Vagina (tissue), 2 donors: ENCODE measurements around the gene PDIA6. TPM values are rescaled to one million over a fixed set of nuclear protein-coding genes. Genes with fewer than 3 reads are reported as not detected.

ENCODE experiments used
- DNase-seq, 2 donors: peaks; one replicate each; pipeline ENCODE4 v3.0.0-alpha.2; 2017; ENCODE audit errors: extremely low spot score in 2 of 2
- H3K27ac ChIP-seq: fragments of 200-600 bp; sonication (generic); one replicate; pipeline ENCODE4 v1.5.1; 2019
- H3K27me3 ChIP-seq: fragments of 200-600 bp; sonication (generic); one replicate; pipeline ENCODE4 v1.5.1; 2019
- H3K36me3 ChIP-seq, 2 donors: fragments of 200-600 bp; sonication (generic); one replicate each; pipeline ENCODE4 v1.5.1; 2017 to 2019
- H3K4me1 ChIP-seq: fragments of 200-600 bp; sonication (generic); one replicate; pipeline ENCODE4 v1.5.1; 2019
- H3K4me3 ChIP-seq, 2 donors: fragments of 200-600 bp; sonication (generic); 1 replicate in 1 of 2; 2 replicates in 1 of 2; pipeline ENCODE4 v1.5.1; 2016 to 2019
- H3K9me3 ChIP-seq: fragments of 200-600 bp; sonication (generic); one replicate; pipeline ENCODE4 v1.5.1; 2019
- POLR2A ChIP-seq, 2 donors: fragments of 450-650 bp; IDR thresholded peaks; one replicate each; pipeline ENCODE4 v1.6.1; 2017; ENCODE audit warnings: antibody characterized with exemption in 2 of 2, mild to moderate bottlenecking in 2 of 2, moderate library complexity in 2 of 2
- POLR2AphosphoS5 ChIP-seq, 2 donors: sonication (generic); formaldehyde crosslinking; IDR thresholded peaks; one replicate each; pipeline ENCODE4 v1.9.0; 2017; ENCODE audit warnings: antibody characterized with exemption in 2 of 2, mild to moderate bottlenecking in 2 of 2, low read depth in 1 of 2; ENCODE audit not compliant: insufficient read depth in 1 of 2
- intact Hi-C: fragments of 100-400 bp; cut with DNase I; formaldehyde crosslinking; loops from one replicate; pipeline ENCODE4 v1.15.1; 2023
- total RNA-seq: library from RNA; depleted of rRNA; stranded (reverse); fragments of >200 nt; gene quantifications from one replicate; pipeline ENCODE4 v1.2.3, GENCODE V29; 2016
- TF ChIP-seq, protein P1 (sequence below), 3 experiments: fragments of 450-650 bp in 2 of 3; fragments of 200-600 bp in 1 of 3; sonication (generic) in 1 of 3; IDR thresholded peaks; one replicate each; pipeline ENCODE4 v1.5.1; 2017 to 2019; ENCODE audit warnings: antibody characterized with exemption in 3 of 3, mild to moderate bottlenecking in 2 of 3, moderate library complexity in 2 of 3

PDIA6 gene
- total RNA-seq, 1 donor from 2014 or later = 55.0 TPM

DNA sequence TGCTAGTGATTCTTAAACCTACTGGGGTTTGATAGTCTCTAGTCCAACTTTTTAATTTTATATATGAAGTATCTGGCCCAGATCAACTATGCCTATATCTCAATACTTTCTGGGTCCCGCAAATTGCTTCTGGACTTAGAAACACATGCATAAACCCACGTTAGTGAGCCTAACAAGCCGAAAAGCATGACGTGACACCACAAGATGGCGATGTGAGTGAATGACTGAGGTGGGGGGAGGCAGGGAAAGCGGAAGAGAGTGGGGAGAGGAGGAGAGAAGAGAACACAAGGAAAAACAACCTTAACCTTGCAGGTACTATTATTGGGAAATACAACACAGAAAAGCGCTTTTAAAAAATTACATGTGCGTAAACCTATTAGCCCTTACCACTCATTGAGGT, 13.8 kb downstream of the PDIA6 start:
- Histone ChIP-seq H3K27ac (no peak overlapping the region), H3K27me3 (no peaks in the 10 kb centered on the region), H3K9me3 (no peaks in the 10 kb centered on the region), H3K4me1 (no peaks in the 10 kb centered on the region), H3K36me3 (peaks cover 0 to 24% of the 10 kb centered on the region in 2 donors), H3K4me3 (no peak overlapping the region)
- intact Hi-C loops = no loop called here
- TF ChIP-seq POLR2AphosphoS5 (IDR thresholded peaks at IDR 0.05; ENCODE audit: insufficient read depth in 1 of 2, low read depth in 1 of 2) = no peak
- TF ChIP-seq POLR2A (IDR thresholded peaks at IDR 0.05) = no peak
- TF ChIP-seq, protein P1, sequence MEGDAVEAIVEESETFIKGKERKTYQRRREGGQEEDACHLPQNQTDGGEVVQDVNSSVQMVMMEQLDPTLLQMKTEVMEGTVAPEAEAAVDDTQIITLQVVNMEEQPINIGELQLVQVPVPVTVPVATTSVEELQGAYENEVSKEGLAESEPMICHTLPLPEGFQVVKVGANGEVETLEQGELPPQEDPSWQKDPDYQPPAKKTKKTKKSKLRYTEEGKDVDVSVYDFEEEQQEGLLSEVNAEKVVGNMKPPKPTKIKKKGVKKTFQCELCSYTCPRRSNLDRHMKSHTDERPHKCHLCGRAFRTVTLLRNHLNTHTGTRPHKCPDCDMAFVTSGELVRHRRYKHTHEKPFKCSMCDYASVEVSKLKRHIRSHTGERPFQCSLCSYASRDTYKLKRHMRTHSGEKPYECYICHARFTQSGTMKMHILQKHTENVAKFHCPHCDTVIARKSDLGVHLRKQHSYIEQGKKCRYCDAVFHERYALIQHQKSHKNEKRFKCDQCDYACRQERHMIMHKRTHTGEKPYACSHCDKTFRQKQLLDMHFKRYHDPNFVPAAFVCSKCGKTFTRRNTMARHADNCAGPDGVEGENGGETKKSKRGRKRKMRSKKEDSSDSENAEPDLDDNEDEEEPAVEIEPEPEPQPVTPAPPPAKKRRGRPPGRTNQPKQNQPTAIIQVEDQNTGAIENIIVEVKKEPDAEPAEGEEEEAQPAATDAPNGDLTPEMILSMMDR (IDR thresholded peaks at IDR 0.05) = no peak
- no peak for DNase-seq

DNA sequence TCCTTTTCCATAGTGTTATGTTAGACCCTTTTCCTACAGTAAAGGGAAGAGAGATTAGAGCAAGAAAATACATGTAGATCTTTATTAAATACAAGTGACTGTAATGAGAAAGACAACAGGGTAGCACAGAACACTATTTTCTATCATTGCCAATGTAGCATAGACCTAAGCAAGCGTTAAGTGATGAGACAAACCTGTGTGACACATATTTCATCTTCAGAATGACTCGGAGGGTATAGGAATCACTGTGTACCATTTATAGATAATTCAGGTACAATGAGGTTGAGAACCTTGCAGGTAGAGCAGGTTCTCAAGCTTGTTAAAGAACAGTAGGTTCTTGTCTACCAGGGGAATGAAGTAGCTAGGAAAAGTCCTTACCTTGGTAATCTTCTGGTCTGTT, 15.9 kb downstream of the PDIA6 start:
- Histone ChIP-seq H3K4me3 (no peak overlapping the region), H3K4me1 (no peaks in the 10 kb centered on the region), H3K27ac (no peak overlapping the region), H3K36me3 (peaks cover 0 to 44% of the 10 kb centered on the region in 2 donors), H3K27me3 (no peaks in the 10 kb centered on the region), H3K9me3 (no peaks in the 10 kb centered on the region)
- DNase-seq = no peak
- intact Hi-C loops = no loop called here
- TF ChIP-seq POLR2A (IDR thresholded peaks at IDR 0.05) = no peak
- no peak for TF ChIP-seq POLR2AphosphoS5 (IDR thresholded peaks at IDR 0.05; ENCODE audit: insufficient read depth in 1 of 2, low read depth in 1 of 2)
- TF ChIP-seq, protein P1 (IDR thresholded peaks at IDR 0.05) = no peak

DNA sequence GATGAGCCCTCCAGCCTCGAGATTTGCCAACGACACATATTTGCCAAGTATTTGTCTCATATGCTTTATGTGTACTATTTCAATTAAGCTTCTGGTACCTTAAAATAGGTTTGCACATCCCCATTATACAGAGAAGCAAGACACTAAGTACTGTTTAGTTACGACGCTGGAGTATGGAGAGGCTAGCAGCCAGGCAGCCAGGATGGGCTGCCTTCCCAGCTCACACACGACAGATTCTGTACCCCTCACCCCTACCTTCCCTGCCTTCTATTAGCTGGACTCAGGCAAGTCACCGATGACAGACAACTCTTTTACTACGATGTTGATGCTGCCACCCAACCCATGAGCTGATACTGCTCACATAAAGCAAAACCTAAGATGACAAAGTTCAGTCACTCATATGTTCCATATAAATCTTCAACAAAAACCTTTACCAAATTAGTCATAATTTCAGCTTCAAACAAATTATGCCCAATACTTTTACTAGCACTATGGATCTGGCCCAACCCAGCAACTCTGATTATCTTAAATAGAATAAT, 17.0 kb downstream of the PDIA6 start:
- TF ChIP-seq POLR2A (IDR thresholded peaks at IDR 0.05) = no peak
- TF ChIP-seq POLR2AphosphoS5 (IDR thresholded peaks at IDR 0.05; ENCODE audit: insufficient read depth in 1 of 2, low read depth in 1 of 2) = no peak
- TF ChIP-seq, protein P1 (IDR thresholded peaks at IDR 0.05) = no peak
- H3K27me3 ChIP-seq = no peaks in the 10 kb centered on the region
- no peaks in the 10 kb centered on the region for H3K4me1 ChIP-seq
- H3K4me3 ChIP-seq = no peak overlapping the region
- no peak overlapping the region for H3K27ac ChIP-seq
- no peak for DNase-seq
- no peaks in the 10 kb centered on the region for H3K9me3 ChIP-seq
- H3K36me3 ChIP-seq = peaks cover 0 to 55% of the 10 kb centered on the region in 2 donors
- intact Hi-C loops = no loop called here

DNA sequence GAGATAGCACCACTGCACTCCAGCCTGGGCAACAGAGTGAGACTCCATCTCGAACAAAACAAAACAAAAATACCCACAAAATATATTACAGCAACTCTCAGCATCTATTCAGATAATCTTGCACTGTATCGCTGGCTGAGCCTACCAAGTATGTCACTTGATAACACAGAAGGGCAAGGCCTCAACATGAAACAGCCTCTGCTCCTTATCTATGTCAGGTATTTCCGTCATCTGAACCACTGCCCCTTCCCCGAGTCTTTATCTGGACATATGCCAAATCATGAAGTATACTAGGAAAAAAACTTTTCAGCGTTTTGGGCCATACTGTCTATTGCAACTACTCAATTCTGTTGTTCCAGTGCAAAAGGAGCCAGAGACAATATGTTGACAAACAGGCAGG, 17.7 kb downstream of the PDIA6 start:
- H3K4me3 ChIP-seq = no peak overlapping the region
- no peak for DNase-seq
- TF ChIP-seq, protein P1 (IDR thresholded peaks at IDR 0.05) = no peak
- no peak for TF ChIP-seq POLR2A (IDR thresholded peaks at IDR 0.05)
- no peaks in the 10 kb centered on the region for H3K4me1 ChIP-seq
- no peaks in the 10 kb centered on the region for H3K27me3 ChIP-seq
- H3K36me3 ChIP-seq = peaks cover 0 to 62% of the 10 kb centered on the region in 2 donors
- H3K9me3 ChIP-seq = no peaks in the 10 kb centered on the region
- intact Hi-C loops = no loop called here
- no peak overlapping the region for H3K27ac ChIP-seq

DNA sequence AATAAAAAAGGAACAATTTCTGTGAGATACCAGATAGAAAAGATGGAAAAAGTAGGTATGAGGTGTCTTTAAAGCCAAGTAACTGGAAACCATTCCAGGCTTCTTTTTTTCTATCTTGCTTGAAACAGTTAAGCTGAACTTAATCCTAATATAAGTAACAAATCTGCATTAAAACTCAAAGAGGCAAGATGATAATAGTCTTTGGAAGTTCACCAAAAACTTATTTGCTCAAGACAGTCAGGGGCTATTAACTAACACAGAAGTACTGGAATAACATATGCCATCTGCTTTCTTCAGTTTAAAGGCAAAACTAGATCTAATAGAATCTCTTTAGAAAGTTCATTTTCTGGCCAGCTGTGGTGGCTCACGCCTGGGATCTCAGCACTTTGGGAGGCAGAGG, 18.8 kb downstream of the PDIA6 start:
- intact Hi-C loops = no loop called here
- no peaks in the 10 kb centered on the region for H3K4me1 ChIP-seq
- DNase-seq = no peak
- no peak overlapping the region for H3K4me3 ChIP-seq
- H3K27me3 ChIP-seq = no peaks in the 10 kb centered on the region
- H3K27ac ChIP-seq = no peak overlapping the region
- peaks cover 0 to 73% of the 10 kb centered on the region in 2 donors for H3K36me3 ChIP-seq
- TF ChIP-seq, protein P1 (IDR thresholded peaks at IDR 0.05) = no peak
- TF ChIP-seq POLR2A (IDR thresholded peaks at IDR 0.05) (no peak), POLR2AphosphoS5 (IDR thresholded peaks at IDR 0.05; ENCODE audit: insufficient read depth in 1 of 2, low read depth in 1 of 2) (no peak)
- no peaks in the 10 kb centered on the region for H3K9me3 ChIP-seq
